ENCODE data around the gene CDH23. TPM values are rescaled to one million over a fixed set of nuclear protein-coding genes. Genes with fewer than 3 reads are reported as not detected.

The CDH23 gene
- total and polyA plus RNA-seq, 9 of the 15 experiments (the other 6 are each of a cell fraction or from before 2014, with no cell fraction given) = 0.18 to 1.2 (median 0.47) TPM

DNA sequence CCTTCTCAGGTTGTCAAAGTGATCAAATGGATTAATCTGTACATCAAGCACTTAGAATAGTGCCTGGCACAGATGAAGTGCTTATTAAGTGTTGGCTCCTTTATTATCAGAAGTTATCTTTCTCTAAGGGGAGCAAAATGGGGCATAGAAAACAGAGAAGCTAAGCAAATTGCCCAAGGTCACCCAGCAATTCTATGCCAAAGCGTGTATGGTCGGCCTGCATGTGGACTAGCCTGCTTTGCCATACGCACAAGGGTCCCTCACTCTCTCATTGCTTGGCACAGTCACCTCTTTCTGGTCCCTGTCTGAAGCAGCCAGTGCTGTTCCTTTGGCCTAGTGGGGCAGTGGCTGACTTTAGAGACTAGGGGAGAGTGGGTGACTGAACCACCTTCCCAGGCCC, 45.3 kb downstream of the CDH23 start:
- no TSS peak for BruUV-seq (replicated peaks)
- H3K9me1 ChIP-seq (ENCODE audit: control insufficient read depth, insufficient read depth, low read length) = no peaks in the 10 kb centered on the region
- H3K27me3 ChIP-seq (ENCODE audit: control insufficient read depth in 2 of 2, insufficient read depth in 2 of 2, low read length in 2 of 2) = peaks cover 37 to 80% of the 10 kb centered on the region in 2 experiments
- H3K4me1 ChIP-seq (replicated peaks in 1 of 2; ENCODE audit: control insufficient read depth in 2 of 2, insufficient read depth in 2 of 2, low read length in 2 of 2) = no peaks in the 10 kb centered on the region
- no peaks in the 10 kb centered on the region for H3K79me2 ChIP-seq (ENCODE audit: control insufficient read depth, insufficient read depth, low read length)
- no peak overlapping the region for H3K9ac ChIP-seq (ENCODE audit: insufficient read depth in 1 of 2, low read depth in 2 of 2, low read length in 2 of 2)
- ATAC-seq (no peak), FAIRE-seq (no peak), DNase-seq (ENCODE audit: extremely low read depth in 1 of 4, low spot score in 3 of 4) (no peak)
- H3K4me3 ChIP-seq = no peak overlapping the region
- 2% methylated on average over 3 of the region's 3 CpGs for WGBS (ENCODE audit: insufficient coverage, low coverage, missing lambda C conversion rate)
- no peaks in the 10 kb centered on the region for H3K9me3 ChIP-seq (replicated peaks; ENCODE audit: control insufficient read depth, insufficient read depth, low read depth, low read length)
- peak; percentile 9; the same call in 1 of the 2 replicates for TF ChIP-seq BCOR (IDR thresholded peaks at IDR 0.05)
- peak; percentile 59 for TF ChIP-seq RBM25 (IDR thresholded peaks at IDR 0.05; ENCODE audit: low read depth, low read length, severe bottlenecking)
- TF ChIP-seq, protein P1, sequence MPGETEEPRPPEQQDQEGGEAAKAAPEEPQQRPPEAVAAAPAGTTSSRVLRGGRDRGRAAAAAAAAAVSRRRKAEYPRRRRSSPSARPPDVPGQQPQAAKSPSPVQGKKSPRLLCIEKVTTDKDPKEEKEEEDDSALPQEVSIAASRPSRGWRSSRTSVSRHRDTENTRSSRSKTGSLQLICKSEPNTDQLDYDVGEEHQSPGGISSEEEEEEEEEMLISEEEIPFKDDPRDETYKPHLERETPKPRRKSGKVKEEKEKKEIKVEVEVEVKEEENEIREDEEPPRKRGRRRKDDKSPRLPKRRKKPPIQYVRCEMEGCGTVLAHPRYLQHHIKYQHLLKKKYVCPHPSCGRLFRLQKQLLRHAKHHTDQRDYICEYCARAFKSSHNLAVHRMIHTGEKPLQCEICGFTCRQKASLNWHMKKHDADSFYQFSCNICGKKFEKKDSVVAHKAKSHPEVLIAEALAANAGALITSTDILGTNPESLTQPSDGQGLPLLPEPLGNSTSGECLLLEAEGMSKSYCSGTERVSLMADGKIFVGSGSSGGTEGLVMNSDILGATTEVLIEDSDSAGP (CRISPR knock-in tag; IDR thresholded peaks at IDR 0.05) = no peak
- H3K36me3 ChIP-seq (ENCODE audit: control insufficient read depth, insufficient read depth, low read length) = no peaks in the 10 kb centered on the region
- in situ Hi-C loops (cut with MboI) = no loop called here
- POLR2A ChIA-PET = interaction anchor here (2.5 kb wide), 1 partner anchor 8 kb away, joined by 8 read pairs; no protein-coding TSS in a partner anchor
- CTCF ChIA-PET (ENCODE audit: low intra/inter-chr PET ratio) = no interaction called here
- H3K27ac ChIP-seq (ENCODE audit: extremely low read depth, low read depth, low read length) = no peak overlapping the region
- H4K20me1 ChIP-seq (replicated peaks; ENCODE audit: control insufficient read depth, insufficient read depth, low read length) = peaks cover 11% of the 10 kb centered on the region
- intact Hi-C loops (cut with micrococcal nuclease) = no loop called here
- no peak overlapping the region for H3K4me2 ChIP-seq (ENCODE audit: insufficient read depth, low read length)
- no peak overlapping the region for H2AFZ ChIP-seq (ENCODE audit: low read depth, low read length)
